Ishikawa (cell line): ENCODE data around the gene LGI4.

ENCODE experiments used
- CEBPB ChIP-seq: IDR thresholded peaks from 2 replicates; pipeline ENCODE4 v1.6.1; 2012
- CREB1 ChIP-seq: IDR thresholded peaks from 2 replicates; pipeline ENCODE4 v1.6.1; 2012; ENCODE audit warnings: low read depth
- EGR1 ChIP-seq: IDR thresholded peaks from 2 replicates; pipeline ENCODE4 v1.6.1; 2012
- FOXM1 ChIP-seq: IDR thresholded peaks from 2 replicates; pipeline ENCODE4 v1.6.1; 2012; ENCODE audit warnings: low read depth, borderline replicate concordance
- TAF1 ChIP-seq: IDR thresholded peaks from 2 replicates; pipeline ENCODE4 v1.6.1; 2012; ENCODE audit warnings: low read depth, mild to moderate bottlenecking
- YY1 ChIP-seq: IDR thresholded peaks from 2 replicates; pipeline ENCODE4 v1.6.1; 2012; ENCODE audit warnings: low read depth
- ZBTB7A ChIP-seq: IDR thresholded peaks from 2 replicates; pipeline ENCODE4 v1.6.1; 2012; ENCODE audit warnings: low read depth
- TF ChIP-seq, protein P1 (sequence below): IDR thresholded peaks from 2 replicates; pipeline ENCODE4 v1.6.1; 2012; ENCODE audit warnings: low read depth, mild to moderate bottlenecking

DNA sequence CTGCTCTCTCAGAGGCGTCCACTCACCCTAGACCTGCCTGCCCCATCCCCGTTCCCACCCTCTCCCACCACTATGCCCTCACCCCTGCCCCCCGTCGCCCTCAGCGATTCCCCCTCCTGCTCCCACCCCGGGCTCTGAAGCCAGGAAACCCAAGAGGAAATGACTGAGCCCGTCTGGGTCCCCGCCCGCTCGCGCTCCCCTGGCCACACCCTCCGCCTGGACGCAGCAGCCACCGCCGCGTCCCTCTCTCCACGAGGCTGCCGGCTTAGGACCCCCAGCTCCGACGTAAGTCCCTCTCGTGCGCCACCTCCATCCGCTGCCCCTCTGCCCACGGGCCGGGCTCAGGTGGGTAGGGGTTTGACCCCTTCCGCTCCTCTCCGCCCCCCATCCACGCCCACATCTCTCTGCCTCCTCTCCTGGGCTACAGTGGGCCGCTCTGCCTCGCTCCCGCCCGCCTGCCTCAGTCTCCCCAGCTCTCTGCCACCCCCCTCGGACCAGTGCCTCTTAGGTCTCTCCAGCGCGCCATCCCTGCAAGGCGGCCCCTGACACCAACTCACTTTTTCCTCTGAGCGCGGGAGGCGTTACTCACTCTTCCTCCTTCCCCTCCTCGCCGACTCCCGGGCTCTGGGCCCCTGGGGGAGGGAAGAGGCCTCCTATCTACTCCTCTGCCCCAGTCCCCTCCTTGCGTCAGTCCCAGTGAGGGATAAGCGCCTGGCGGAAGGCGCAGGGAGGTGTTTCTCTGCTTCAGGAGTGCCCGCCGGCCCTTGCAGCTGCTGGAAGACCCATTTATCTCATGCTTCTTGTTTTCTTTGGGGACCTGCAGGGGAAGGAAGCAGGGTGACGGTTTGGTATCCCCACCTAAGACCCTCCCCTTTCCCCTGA lies 19.9 kb upstream of the LGI4 start, which contains the start of gene FXYD5:
- no peak for TF ChIP-seq EGR1
- TF ChIP-seq, protein P1, sequence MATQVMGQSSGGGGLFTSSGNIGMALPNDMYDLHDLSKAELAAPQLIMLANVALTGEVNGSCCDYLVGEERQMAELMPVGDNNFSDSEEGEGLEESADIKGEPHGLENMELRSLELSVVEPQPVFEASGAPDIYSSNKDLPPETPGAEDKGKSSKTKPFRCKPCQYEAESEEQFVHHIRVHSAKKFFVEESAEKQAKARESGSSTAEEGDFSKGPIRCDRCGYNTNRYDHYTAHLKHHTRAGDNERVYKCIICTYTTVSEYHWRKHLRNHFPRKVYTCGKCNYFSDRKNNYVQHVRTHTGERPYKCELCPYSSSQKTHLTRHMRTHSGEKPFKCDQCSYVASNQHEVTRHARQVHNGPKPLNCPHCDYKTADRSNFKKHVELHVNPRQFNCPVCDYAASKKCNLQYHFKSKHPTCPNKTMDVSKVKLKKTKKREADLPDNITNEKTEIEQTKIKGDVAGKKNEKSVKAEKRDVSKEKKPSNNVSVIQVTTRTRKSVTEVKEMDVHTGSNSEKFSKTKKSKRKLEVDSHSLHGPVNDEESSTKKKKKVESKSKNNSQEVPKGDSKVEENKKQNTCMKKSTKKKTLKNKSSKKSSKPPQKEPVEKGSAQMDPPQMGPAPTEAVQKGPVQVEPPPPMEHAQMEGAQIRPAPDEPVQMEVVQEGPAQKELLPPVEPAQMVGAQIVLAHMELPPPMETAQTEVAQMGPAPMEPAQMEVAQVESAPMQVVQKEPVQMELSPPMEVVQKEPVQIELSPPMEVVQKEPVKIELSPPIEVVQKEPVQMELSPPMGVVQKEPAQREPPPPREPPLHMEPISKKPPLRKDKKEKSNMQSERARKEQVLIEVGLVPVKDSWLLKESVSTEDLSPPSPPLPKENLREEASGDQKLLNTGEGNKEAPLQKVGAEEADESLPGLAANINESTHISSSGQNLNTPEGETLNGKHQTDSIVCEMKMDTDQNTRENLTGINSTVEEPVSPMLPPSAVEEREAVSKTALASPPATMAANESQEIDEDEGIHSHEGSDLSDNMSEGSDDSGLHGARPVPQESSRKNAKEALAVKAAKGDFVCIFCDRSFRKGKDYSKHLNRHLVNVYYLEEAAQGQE: no peak
- TF ChIP-seq CEBPB: no peak
- no peak for TF ChIP-seq ZBTB7A
- TF ChIP-seq CREB1: no peak
- TF ChIP-seq TAF1: no peak; the same call in 1 of the 2 replicates
- no peak for TF ChIP-seq YY1
- TF ChIP-seq FOXM1: no peak
